ENCODE results near the gene EIF5A. TPM values are rescaled to one million over a fixed set of nuclear protein-coding genes. Genes with fewer than 3 reads are reported as not detected.

The EIF5A gene
- total RNA-seq, 1 experiment from 2014 or later: 345 TPM

GRCh38 chr17:7318121-7318860 is 10.9 kb downstream of the EIF5A start:
- H3K4me1 Mint-ChIP-seq (ENCODE audit: low read depth, unreplicated experiment): peaks cover 13% of the 10 kb centered on the region
- Histone ChIP-seq H3K9me3 (no peaks in the 10 kb centered on the region), H3K4me1 (peaks cover 4% of the 10 kb centered on the region; the same call in 1 of the 2 replicates), H3K4me3 (ENCODE audit: low read depth, low read length) (no peak overlapping the region), H3K27me3 (replicated peaks; ENCODE audit: control insufficient read depth, insufficient read depth, low read length) (no peaks in the 10 kb centered on the region), H3K36me3 (ENCODE audit: control insufficient read depth, insufficient read depth, low read length) (no peaks in the 10 kb centered on the region)
- intact Hi-C loops (cut with micrococcal nuclease; ENCODE audit: unreplicated experiment): no loop called here
- BruUV-seq (replicated peaks): no TSS peak
- no peaks in the 10 kb centered on the region for H3K27me3 Mint-ChIP-seq (ENCODE audit: insufficient read depth, unreplicated experiment)
- peaks cover 16% of the 10 kb centered on the region for H3K36me3 Mint-ChIP-seq (ENCODE audit: insufficient read depth, unreplicated experiment)
- no peak for TF ChIP-seq CTCF (IDR thresholded peaks at IDR 0.05; ENCODE audit: insufficient read depth in 1 of 2, low read depth in 1 of 2, low read length in 1 of 2, severe bottlenecking in 1 of 2, unreplicated experiment in 1 of 2)
- no peaks in the 10 kb centered on the region for H3K9me3 Mint-ChIP-seq (ENCODE audit: unreplicated experiment)
- DNase-seq: no peak
- H3K4me3 Mint-ChIP-seq (ENCODE audit: unreplicated experiment): no peak overlapping the region
- no peak overlapping the region for H3K27ac Mint-ChIP-seq (ENCODE audit: unreplicated experiment)
- ChIA-PET CTCF (no interaction called here), POLR2A (no interaction called here)

- POLR2A ChIA-PET: no interaction called here
- no peaks in the 10 kb centered on the region for H3K9me3 ChIP-seq
- Mint-ChIP-seq H3K4me3 (ENCODE audit: unreplicated experiment) (no peak overlapping the region), H3K27me3 (ENCODE audit: insufficient read depth, unreplicated experiment) (no peaks in the 10 kb centered on the region), H3K9me3 (ENCODE audit: unreplicated experiment) (no peaks in the 10 kb centered on the region), H3K27ac (ENCODE audit: unreplicated experiment) (no peak overlapping the region), H3K4me1 (ENCODE audit: low read depth, unreplicated experiment) (peaks cover 2% of the 10 kb centered on the region), H3K36me3 (ENCODE audit: insufficient read depth, unreplicated experiment) (no peaks in the 10 kb centered on the region)
- no peak for DNase-seq
- no TSS peak for BruUV-seq (replicated peaks)
- no peaks in the 10 kb centered on the region for H3K4me1 ChIP-seq
- no peak overlapping the region for H3K4me3 ChIP-seq (ENCODE audit: low read depth, low read length)
- intact Hi-C loops (cut with micrococcal nuclease; ENCODE audit: unreplicated experiment): no loop called here
- CTCF ChIA-PET: no interaction called here
- no peaks in the 10 kb centered on the region; the same call in 1 of the 2 replicates for H3K36me3 ChIP-seq (ENCODE audit: control insufficient read depth, insufficient read depth, low read length)
- no peak for TF ChIP-seq CTCF (IDR thresholded peaks at IDR 0.05; ENCODE audit: insufficient read depth in 1 of 2, low read depth in 1 of 2, low read length in 1 of 2, severe bottlenecking in 1 of 2, unreplicated experiment in 1 of 2)
- no peaks in the 10 kb centered on the region for H3K27me3 ChIP-seq (replicated peaks; ENCODE audit: control insufficient read depth, insufficient read depth, low read length)
Observed at GRCh38 chr17:7321466-7321865, 14.0 kb downstream of the EIF5A start.

GRCh38 chr17:7322520-7323194 is 15.2 kb downstream of the EIF5A start:
- Histone ChIP-seq H3K4me1 (no peaks in the 10 kb centered on the region), H3K9me3 (no peaks in the 10 kb centered on the region), H3K36me3 (ENCODE audit: control insufficient read depth, insufficient read depth, low read length) (no peaks in the 10 kb centered on the region; the same call in 1 of the 2 replicates), H3K4me3 (ENCODE audit: low read depth, low read length) (no peak overlapping the region), H3K27me3 (replicated peaks; ENCODE audit: control insufficient read depth, insufficient read depth, low read length) (no peaks in the 10 kb centered on the region)
- no peak for TF ChIP-seq CTCF (IDR thresholded peaks at IDR 0.05; ENCODE audit: insufficient read depth in 1 of 2, low read depth in 1 of 2, low read length in 1 of 2, severe bottlenecking in 1 of 2, unreplicated experiment in 1 of 2)
- H3K27ac Mint-ChIP-seq (ENCODE audit: unreplicated experiment): no peak overlapping the region
- H3K4me1 Mint-ChIP-seq (ENCODE audit: low read depth, unreplicated experiment): no peaks in the 10 kb centered on the region
- H3K4me3 Mint-ChIP-seq (ENCODE audit: unreplicated experiment): no peak overlapping the region
- intact Hi-C loops (cut with micrococcal nuclease; ENCODE audit: unreplicated experiment): no loop called here
- no peaks in the 10 kb centered on the region for H3K27me3 Mint-ChIP-seq (ENCODE audit: insufficient read depth, unreplicated experiment)
- no peaks in the 10 kb centered on the region for H3K36me3 Mint-ChIP-seq (ENCODE audit: insufficient read depth, unreplicated experiment)
- POLR2A ChIA-PET: no interaction called here
- no peaks in the 10 kb centered on the region for H3K9me3 Mint-ChIP-seq (ENCODE audit: unreplicated experiment)
- CTCF ChIA-PET: no interaction called here
- no peak for DNase-seq
- no TSS peak for BruUV-seq (replicated peaks)

Measured in Caco-2 (cell line).